ENCODE measurements around the gene SSNA1. TPM values are rescaled to one million over a fixed set of nuclear protein-coding genes. Genes with fewer than 3 reads are reported as not detected.

SSNA1 gene
- total and polyA plus RNA-seq, 9 of the 15 experiments (the other 6 are each of a cell fraction or from before 2014, with no cell fraction given) = 1.9 to 130 (median 57.1) TPM

- peak overlapping the region in 1 of 2 experiments; percentile 64; a peak in 1 of 4 replicates for H3K9ac ChIP-seq (ENCODE audit: insufficient read depth in 1 of 2, low read depth in 2 of 2, low read length in 2 of 2)
- CTCF ChIA-PET (ENCODE audit: low intra/inter-chr PET ratio) = no interaction called here
- DNase-seq (ENCODE audit: extremely low read depth in 1 of 4, low spot score in 3 of 4) = peak in 2 of 4 experiments; percentile 30 to 38
Observed at GRCh38 chr9:137174722-137175293, 13.7 kb upstream of the SSNA1 start.

More at GRCh38 chr9:137174722-137175293, 13.7 kb upstream of the SSNA1 start:
- Histone ChIP-seq H2AFZ (ENCODE audit: low read depth, low read length) (no peak overlapping the region), H3K4me1 (replicated peaks in 1 of 2; ENCODE audit: control insufficient read depth in 2 of 2, insufficient read depth in 2 of 2, low read length in 2 of 2) (peaks cover 3 to 84% of the 10 kb centered on the region in 2 experiments; a peak in 3 of 5 replicates), H4K20me1 (replicated peaks; ENCODE audit: control insufficient read depth, insufficient read depth, low read length) (0 out of 2 replicates have a peak, but pooled peaks cover 5% of the 10 kb centered on the region), H3K9me1 (ENCODE audit: control insufficient read depth, insufficient read depth, low read length) (no peaks in the 10 kb centered on the region), H3K4me2 (ENCODE audit: insufficient read depth, low read length) (no peak overlapping the region), H3K4me3 (no peak overlapping the region), H3K9me3 (replicated peaks; ENCODE audit: control insufficient read depth, insufficient read depth, low read depth, low read length) (no peaks in the 10 kb centered on the region), H3K27me3 (ENCODE audit: control insufficient read depth in 2 of 2, insufficient read depth in 2 of 2, low read length in 2 of 2) (peaks cover 0 to 13% of the 10 kb centered on the region in 2 experiments; a peak in 3 of 5 replicates), H3K79me2 (ENCODE audit: control insufficient read depth, insufficient read depth, low read length) (no peaks in the 10 kb centered on the region), H3K27ac (ENCODE audit: extremely low read depth, low read depth, low read length) (no peak overlapping the region), H3K36me3 (ENCODE audit: control insufficient read depth, insufficient read depth, low read length) (peaks cover 14% of the 10 kb centered on the region; the same call in 1 of the 3 replicates)
- peak; percentile 23; the same call in 2 of the 3 replicates for ATAC-seq
- FAIRE-seq = no peak
- intact Hi-C loops (cut with micrococcal nuclease) = no loop called here
- BruUV-seq (replicated peaks) = no TSS peak
- 55% methylated on average over 19 of the region's 34 CpGs for WGBS (ENCODE audit: insufficient coverage, low coverage, missing lambda C conversion rate)
- in situ Hi-C loops (cut with MboI) = no loop called here
- TF ChIP-seq CTCF (IDR thresholded peaks at IDR 0.05 in 2 of 3, conservative IDR thresholded peaks at IDR 0.05 in 1 of 3; ENCODE audit: insufficient read depth in 2 of 3, low read depth in 1 of 3, low read length in 3 of 3) (peak in 1 of 3 experiments; percentile 6; a peak in 1 of 6 replicates), PURB (CRISPR knock-in tag; IDR thresholded peaks at IDR 0.05; ENCODE audit: low read depth) (no peak)
- POLR2A ChIA-PET = interaction anchor here (0.7 to 1.8 kb wide), 2 partner anchors 17 to 18 kb away, joined by 5 to 7 read pairs; no protein-coding TSS in a partner anchor
